GM21576 (cell line): ENCODE results near the gene ERG.

Experiments used
- ATAC-seq: cut with Tn5 transposase; IDR thresholded peaks from one replicate; pipeline ENCODE4 v1.9.1; 2021; ENCODE audit warnings: mild to moderate bottlenecking, moderate library complexity; ENCODE audit not compliant: unreplicated experiment

Gene ERG, protein sequence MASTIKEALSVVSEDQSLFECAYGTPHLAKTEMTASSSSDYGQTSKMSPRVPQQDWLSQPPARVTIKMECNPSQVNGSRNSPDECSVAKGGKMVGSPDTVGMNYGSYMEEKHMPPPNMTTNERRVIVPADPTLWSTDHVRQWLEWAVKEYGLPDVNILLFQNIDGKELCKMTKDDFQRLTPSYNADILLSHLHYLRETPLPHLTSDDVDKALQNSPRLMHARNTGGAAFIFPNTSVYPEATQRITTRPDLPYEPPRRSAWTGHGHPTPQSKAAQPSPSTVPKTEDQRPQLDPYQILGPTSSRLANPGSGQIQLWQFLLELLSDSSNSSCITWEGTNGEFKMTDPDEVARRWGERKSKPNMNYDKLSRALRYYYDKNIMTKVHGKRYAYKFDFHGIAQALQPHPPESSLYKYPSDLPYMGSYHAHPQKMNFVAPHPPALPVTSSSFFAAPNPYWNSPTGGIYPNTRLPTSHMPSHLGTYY

DNA sequence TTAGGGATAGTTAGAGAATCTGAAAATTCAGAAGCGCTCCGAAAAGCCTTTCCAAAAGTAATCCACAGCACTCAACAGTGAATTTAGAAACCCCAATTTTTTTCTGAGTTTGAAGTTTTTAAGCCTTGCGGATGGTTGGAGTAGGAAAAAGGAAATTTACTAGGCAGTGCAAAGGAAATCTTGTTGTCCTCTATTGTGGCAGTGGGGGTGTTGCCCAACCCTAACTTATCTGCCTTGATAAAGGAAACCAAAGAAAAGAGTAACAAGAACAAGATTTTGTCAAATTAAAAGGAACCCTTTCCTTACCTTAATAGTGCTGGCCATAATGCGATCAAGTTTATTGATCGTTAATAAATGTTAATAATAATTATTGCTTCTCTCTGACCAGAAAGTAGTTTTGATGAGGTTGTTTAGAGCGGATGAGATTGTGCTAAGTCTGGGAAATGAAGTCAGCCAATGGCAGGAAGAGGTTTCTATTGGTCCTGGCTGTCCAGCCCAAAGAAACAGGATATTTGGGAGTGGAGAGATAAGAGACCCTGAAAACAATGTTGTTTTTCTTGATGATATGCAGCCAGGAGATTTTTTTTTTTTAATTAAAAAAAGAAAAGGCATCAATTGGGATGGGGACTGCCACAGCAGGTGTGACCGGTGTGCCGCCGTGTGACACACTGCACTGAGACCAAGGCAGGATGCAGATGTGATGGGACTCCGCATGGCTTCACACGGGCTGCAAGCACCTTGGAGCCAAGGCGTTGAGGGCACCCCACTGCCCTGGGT is at the start of gene ERG:
TSS of gene ERG (minus strand) at position 421 of the 777 bp plus-strand sequence. CDS start at position 324, 97 bp downstream.
- ATAC-seq = no peak

DNA sequence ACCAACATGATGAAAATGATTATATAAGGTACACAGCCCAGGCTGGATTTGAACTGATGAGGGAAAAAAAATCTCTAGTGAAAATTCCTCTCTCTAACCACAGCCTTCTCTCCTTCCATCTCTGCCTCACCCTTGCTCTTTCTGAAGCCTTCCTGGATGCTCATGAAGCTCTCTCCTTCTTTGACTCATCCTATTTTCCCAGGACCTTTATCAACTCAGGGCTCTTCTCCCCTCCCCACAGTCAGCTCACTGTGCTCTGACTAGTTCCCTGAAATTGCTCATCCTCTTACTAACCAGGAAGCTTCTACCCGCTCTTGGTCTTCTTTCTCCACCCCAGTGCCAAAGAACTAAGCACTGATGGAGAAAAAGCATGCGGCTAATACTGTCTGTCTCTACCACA is 46.4 kb upstream of the ERG start:
- ATAC-seq = no peak

DNA sequence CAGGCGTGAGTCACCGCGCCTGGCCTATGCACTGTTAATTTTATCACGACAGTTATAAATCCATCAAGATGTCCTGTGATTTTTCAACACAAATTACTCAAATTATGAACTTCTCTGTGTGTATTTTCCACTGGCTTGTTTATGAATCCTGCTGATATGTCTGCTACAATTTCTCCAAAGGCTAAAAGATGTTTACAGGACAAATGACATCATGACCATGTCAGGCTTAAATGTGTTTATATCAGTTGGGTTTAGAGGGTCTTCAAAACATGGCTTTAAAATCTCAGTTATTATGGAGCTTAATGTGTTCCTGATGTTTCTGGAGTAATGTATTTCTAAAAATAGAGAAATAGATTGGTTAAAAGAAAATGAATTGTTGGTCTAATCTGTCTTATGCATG is 44.0 kb upstream of the ERG start:
- no peak for ATAC-seq

DNA sequence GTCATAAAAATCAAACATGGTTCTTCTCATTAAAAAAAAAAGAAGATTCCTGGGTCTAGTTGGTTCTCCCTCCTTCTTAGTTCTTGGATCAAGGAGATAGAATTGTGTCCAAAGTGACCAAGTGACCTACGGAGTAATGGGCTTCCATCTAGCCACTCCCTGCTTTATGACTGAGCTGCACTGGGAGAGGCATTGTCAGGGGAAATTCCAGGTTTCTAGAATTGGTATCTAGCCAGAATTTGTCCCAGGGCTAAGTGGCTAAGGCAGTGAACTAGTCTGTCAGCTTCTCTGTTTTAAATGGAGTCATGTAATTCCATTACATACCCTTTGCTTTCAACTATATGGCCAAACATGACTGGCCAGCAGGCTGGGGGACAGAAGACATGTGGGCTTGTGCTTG is 40.1 kb upstream of the ERG start:
- ATAC-seq = no peak

DNA sequence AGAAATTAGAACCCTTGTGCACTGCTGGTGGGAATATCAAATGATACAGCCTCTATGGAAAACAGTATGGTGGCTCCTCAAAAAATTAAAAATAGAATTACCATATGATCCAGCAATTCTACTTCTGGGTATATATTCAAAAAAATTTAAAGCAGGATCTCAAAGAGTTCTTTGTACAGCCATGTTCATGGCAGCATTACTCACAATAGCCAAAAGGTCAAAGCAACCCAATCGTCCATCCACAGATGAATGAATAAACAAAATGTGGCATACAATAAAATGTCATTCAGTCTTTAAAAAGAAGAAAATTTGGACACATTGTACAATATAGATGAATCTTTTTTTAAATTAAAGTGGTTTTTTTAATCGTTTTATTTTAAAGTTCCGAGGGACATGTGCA is 36.3 kb upstream of the ERG start:
- ATAC-seq = no peak

GRCh38 chr21:38533887-38534286 is 35.6 kb upstream of the ERG start:
- no peak for ATAC-seq

GRCh38 chr21:38531591-38531990 is 33.3 kb upstream of the ERG start:
- no peak for ATAC-seq

DNA sequence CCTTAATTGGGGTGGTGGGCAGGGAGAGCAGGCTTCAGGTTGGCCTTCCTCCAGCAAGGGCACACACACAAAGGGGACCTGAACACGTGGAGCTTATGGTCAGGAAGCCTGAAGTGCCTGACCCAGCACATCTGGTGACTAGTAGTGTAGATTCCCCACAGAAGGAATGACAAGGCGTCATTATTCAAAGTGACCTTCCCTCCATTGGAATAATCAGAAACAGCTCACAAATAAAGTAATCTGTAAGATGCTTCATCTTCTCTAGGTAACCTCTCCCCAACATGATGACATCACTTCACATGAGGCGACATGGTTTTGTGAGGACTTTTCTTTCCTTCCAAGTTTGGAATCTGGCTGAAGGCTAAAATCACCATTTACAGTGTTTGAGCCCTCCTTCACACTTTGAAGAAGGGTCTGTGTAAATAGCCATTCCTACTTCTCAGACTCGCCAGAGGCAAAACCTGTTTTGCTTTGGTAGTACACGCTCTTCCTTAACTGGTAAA is 32.8 kb upstream of the ERG start:
- ATAC-seq = no peak

GRCh38 chr21:38527737-38528136 is 29.5 kb upstream of the ERG start:
- no peak for ATAC-seq

GRCh38 chr21:38525454-38525853 is 27.2 kb upstream of the ERG start:
- no peak for ATAC-seq

DNA sequence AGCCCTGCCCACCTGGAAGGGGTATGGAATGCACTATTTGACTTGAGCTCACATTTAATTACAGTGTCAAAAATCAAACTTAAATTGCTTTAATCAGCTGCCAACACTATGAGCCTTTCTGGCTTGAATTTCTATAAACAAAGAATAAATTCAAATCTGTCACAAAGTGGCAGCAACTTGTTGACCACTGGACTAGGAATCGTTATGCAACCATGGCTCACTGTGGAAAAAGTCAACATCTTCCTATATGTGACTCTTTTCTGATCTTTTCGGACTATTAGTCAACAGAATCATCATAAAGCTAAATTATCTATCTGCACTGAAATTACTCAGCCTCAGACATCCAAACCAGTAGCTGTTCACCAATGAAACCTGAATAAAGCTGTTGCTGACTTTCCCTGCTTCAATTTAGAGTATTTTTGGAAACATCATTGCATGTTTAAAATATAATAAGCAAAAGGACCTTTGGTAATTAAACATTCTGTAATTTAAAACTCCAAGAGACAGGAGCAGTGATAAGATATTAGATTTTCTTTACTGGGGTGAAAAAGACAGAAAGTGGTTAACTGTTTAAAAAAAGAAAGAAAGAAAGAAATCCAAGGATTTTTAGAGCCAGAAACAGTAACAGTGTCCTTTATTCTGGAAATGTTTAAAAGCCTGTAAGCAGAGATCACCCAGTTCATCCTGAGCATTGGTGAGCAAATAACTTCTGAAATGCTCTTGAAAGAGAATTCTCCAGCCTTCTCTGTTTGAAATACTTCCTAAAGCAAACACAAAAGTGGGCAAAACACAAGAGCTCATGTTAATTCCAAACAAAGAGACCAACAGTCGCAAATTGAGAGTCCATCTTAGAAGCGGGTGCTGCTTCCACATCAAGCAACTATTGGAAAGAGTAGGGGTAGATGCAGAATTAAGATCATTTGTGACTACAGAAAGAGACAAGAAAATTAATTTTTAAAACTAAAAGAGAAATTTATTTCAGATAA is 26.2 kb upstream of the ERG start:
- ATAC-seq = no peak

GRCh38 chr21:38520511-38520910 is 22.2 kb upstream of the ERG start:
- ATAC-seq = no peak

DNA sequence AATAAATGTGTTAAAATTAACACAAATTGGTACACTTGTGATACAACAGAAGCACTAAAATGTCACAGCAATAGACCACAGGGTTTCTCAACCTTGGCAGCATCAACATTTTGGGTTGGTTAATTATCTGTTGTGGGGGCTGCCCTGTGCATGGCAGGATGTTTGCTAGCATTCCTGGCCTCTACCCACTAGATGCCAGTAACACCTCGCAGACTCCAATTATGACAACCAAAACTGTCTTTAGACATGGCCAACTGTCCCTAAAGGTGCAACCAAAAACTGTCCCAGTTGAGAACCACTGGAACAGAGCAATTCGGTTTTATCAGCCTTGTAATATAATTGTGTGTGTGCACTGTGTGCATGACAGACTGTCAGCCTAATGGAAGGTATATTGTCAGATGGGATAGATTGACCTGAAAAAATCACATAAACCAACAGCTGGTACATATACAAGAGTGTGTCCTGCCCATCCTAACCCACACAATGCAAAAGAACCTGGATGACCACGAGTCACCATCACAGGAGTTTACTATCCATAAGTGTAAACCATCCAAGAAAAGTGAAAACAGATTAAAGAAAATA is 13.5 kb upstream of the ERG start:
- no peak for ATAC-seq

- no peak for ATAC-seq
These were observed 12.9 kb upstream of the ERG start for GRCh38 chr21:38511198-38511597.

DNA sequence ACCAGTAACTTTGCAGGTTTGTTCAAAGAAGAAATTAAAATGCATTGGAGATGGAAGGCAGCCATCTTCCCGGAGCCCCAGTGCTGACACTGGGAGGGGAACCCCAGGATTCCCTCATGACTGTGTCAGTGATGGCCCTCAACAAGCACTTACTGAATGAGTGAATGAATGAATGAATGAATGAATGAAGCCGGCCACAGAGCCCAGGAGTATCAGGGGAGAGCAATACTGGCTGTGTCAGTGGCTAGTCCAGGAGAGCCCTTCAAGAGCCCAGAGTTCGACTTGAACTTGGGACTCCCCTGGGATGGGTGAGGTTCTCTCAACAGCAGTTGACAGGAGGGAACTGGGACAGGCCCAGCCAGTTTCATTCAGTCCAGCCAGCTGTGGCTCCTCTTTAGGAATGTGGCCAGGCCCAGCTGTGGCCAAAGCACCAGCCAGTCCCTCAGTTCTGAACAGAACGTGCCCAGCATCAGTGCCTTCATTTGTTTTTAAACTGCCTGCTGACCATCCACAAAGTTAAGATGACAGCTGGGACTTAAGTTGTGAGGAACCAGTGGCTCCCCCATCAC is 9.2 kb upstream of the ERG start:
- ATAC-seq = no peak

DNA sequence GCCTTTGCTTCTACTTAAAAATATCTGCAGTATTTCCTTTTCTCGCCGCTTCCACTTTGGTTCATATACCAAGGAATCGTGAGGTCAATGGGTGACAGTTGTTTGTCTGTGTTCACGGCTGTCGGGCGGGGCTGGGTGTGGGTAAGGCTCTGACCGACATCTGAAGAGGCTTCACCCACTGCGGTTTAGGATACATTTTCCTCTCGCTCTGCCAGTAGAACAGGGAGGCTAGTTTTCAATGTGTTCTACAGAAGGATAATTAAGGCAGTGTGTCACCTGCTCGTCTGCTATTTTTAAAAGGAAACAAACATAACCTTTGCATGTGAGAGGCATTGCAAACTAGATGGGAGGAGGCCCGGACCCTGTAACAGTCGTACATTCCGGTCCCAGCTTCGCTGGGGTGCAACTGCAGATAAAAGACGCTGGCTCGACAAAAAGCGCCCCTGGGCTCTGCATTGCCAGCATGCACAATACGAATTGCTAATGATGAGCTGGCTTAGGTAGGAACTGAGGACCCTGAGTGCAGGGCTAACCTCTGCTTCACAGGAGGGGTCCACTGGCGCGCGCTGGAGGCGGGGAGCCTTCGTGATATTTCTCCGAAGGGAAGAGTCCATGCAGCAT is 8.5 kb upstream of the ERG start:
- ATAC-seq = no peak

DNA sequence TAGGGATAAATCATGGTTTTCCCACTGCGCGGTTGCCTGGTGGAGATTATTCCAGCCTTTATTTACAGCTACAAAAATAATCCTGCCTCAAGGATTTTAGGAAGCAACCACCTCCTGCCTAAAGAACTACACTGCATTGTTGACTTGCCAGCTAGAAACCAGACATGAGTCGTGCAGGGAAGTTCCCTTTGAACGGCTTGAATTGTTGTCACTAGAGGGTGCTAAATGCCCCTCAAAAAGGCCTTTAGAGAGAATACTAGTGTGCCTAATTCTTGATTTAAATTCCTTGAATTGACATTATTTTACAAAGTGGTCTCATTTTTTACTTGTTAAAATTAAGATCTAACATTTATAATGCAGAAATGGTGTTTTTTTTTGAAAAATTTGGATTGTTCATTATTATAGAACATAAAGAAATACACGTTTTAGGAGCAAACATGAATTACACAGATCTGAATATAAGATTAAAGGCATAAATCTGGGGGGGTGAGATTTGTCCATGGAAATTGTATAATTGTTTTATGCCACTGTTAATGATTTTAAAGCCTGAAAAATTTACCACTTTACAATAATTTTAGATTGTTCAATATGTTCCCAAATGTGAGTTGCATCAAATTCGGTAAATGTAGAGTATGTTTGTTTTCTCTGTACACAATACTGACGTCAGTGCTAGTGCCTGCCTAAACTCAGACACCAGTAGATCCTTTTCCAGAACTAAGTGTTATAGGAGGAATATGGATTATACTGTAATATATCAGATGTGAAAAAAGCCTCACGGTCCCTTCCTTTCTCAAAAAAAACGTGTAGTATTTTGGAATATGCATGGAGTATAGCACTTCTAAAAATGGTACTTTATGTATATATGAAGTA is 7.6 kb upstream of the ERG start:
- no peak for ATAC-seq

GRCh38 chr21:38504066-38504465 is 5.8 kb upstream of the ERG start:
- no peak for ATAC-seq

DNA sequence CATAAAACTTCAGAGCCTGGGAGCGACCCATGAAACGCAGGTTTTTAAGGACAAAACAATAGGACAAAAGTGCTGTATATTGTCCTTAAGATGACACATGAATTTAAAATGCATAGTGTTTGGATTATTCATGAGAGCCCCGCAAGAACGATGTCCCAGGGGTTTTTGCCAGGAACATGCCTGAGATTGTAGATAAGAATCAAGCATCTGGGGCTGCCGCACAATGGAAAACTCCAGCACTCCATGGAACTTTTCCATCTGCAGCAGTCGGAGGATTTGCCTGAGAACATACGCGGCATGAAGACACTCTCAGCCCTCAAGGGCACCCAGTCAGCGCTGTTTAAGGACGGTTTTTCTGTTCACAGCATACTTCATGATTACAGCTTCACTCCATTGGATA is 5.3 kb upstream of the ERG start:
- no peak for ATAC-seq
